Heart right ventricle (tissue), 16 donors: ENCODE measurements around the gene GSX2. TPM values are rescaled to one million over a fixed set of nuclear protein-coding genes. Genes with fewer than 3 reads are reported as not detected.
"Not testable (repeated sequence)": the region's sequence is repeated elsewhere in the genome, so short reads cannot be mapped to it uniquely, and the experiment has no call there.

Experiments
- ATAC-seq, 8 donors: fragments of 200-7000 bp; cut with Tn5 transposase; one replicate each; pipeline ENCODE4 v1.9.1; 2020; ENCODE audit warnings: mild to moderate bottlenecking in 8 of 8, moderate library complexity in 8 of 8, moderate number of reproducible peaks in 1 of 8
- DNase-seq, 2 donors: peaks; one replicate each; pipeline ENCODE4 v3.0.0-alpha.2; 2020
- H3K27ac ChIP-seq, 10 donors: fragments of 200-600 bp; sonication (generic) in 2 of 10; one replicate each; pipeline versions ENCODE4 v1.5.0 to v1.8.0; 2020 to 2022; ENCODE audit warnings: mild to moderate bottlenecking in 3 of 10
- H3K27me3 ChIP-seq, 7 donors: fragments of 200-600 bp; one replicate each; pipeline ENCODE4 v1.8.0; 2021 to 2022; ENCODE audit warnings: mild to moderate bottlenecking in 2 of 7
- H3K36me3 ChIP-seq, 9 donors: fragments of 200-600 bp; sonication (generic) in 1 of 9; one replicate each; pipeline versions ENCODE4 v1.5.0 to v1.8.0; 2020 to 2022; ENCODE audit warnings: mild to moderate bottlenecking in 2 of 9
- H3K4me1 ChIP-seq, 9 donors: fragments of 200-600 bp; sonication (generic) in 1 of 9; one replicate each; pipeline versions ENCODE4 v1.5.0 to v1.8.0; 2020 to 2022; ENCODE audit warnings: mild to moderate bottlenecking in 4 of 9
- H3K4me3 ChIP-seq, 10 donors: fragments of 200-600 bp; sonication (generic) in 2 of 10; one replicate each; pipeline versions ENCODE4 v1.5.0 to v1.8.0; 2020 to 2022; ENCODE audit warnings: mild to moderate bottlenecking in 7 of 10, moderate library complexity in 2 of 10
- H3K9me3 ChIP-seq, 11 donors: fragments of 200-600 bp in 10 of 11; sonication (generic) in 2 of 11; one replicate each; pipeline versions ENCODE4 v1.5.0 to v1.8.0; 2013 to 2022; ENCODE audit warnings: mild to moderate bottlenecking in 2 of 11, control low read depth in 1 of 11, moderate library complexity in 1 of 11
- CTCF ChIP-seq, 9 donors: fragments of 200-600 bp; sonication (generic) in 2 of 9; IDR thresholded peaks; one replicate each; pipeline versions ENCODE4 v1.5.0 to v1.8.0; 2021 to 2022; ENCODE audit warnings: antibody characterized with exemption in 9 of 9, mild to moderate bottlenecking in 5 of 9, moderate library complexity in 1 of 9
- WGBS, 2 donors: extraction: QIAGEN DNeasy Blood & Tissue Kit; methylation state at CpG; one replicate each; pipeline ENCODE4 v1.1.7; 2013; ENCODE audit warnings: inconsistent platforms in 1 of 2; 5-methylcytosine and 5-hydroxymethylcytosine counted together
- intact Hi-C, 10 donors: fragments of 100-400 bp; cut with DNase I; formaldehyde crosslinking; loops; one replicate each; pipeline versions ENCODE4 v1.11.1 to v1.14.2; 2022
- polyA plus RNA-seq, 2 donors: library from polyadenylated mRNA; stranded (reverse); fragments of 200-250 nt; gene quantifications; one replicate each; pipeline ENCODE4 v1.2.3, GENCODE V29; 2013
- total RNA-seq, 10 donors: library from RNA; stranded (reverse); fragmentation: NEBNext Ultra II Directional in 3 of 10; extraction: Animal tissue kit (Norgen Biotek cat#: 25700) in 3 of 10; gene quantifications; one replicate each; pipeline versions ENCODE4 v1.2.1 to v1.2.4, GENCODE V29; 2021 to 2023
- donor health status: Arrhythmogenic right ventricular cardiomyopathy.
- donor health status: ischemic (EF 13 %, LVEDD 7.1; RV severe dilation, severe dysfunction).
- donor health status: healthy with polysubstance abuse.
- donor health status: DM: no; HTN: yes; CAD: no.
- donor health status: DM: no; HTN: no; CAD: no.
- donor health status: ischemic (EF 25% LVEDD 6.9; RV normal size, moderate dysfunction).
- donor health status: ischemic (EF 25% LVEDD 5.7; RV mildly dilated, moderate dysfunction).
- donor health status: healthy.
- donor health status: DM: yes; HTN: yes; CAD: no.
- donor health status: Ischemic cardiomyopathy.
- donor health status: ischemic (EF 35%, LVEDD 5.7; RV mildly dilated, moderate dysfunction).
- donor health status: nonischemic (EF 11% LVEDD 7.7; RV severe dilation, severe dysfunction).
- donor health status: DM: yes; HTN: yes; CAD: no.
- donor health status: PGD.
- donor health status: ischemic (EF 29% LVEDD 5.4; RV normal size, mild dysfunction).
- donor health status: nonischemic (EF 23%, LVEDD 6.1; RV moderate dilation, normal function).

GSX2 gene
- total and polyA plus RNA-seq, 12 donors, result not detected

- Histone ChIP-seq H3K27ac (no peak overlapping the region), H3K27me3 (peaks cover 0 to 41% (median 5%) of the 10 kb centered on the region in 7 donors), H3K4me3 (no peak overlapping the region), H3K9me3 (no peaks in the 10 kb centered on the region), H3K4me1 (no peaks in the 10 kb centered on the region), H3K36me3 (no peaks in the 10 kb centered on the region)
- no peak for TF ChIP-seq CTCF (IDR thresholded peaks at IDR 0.05)
- no peak for ATAC-seq
- no peak for DNase-seq
- intact Hi-C loops, result no loop called here
Measured at GRCh38 chr4:54120518-54120917, 20.6 kb downstream of the GSX2 start.

- H3K9me3 ChIP-seq, result peaks cover 0 to 25% (median 13%) of the 10 kb centered on the region in 11 donors
- ATAC-seq (no peak), DNase-seq (no peak)
- H3K36me3 ChIP-seq, result no peaks in the 10 kb centered on the region
- no peak overlapping the region for H3K27ac ChIP-seq
- intact Hi-C loops, result no loop called here
- H3K4me3 ChIP-seq, result no peak overlapping the region
- TF ChIP-seq CTCF (IDR thresholded peaks at IDR 0.05), result no peak
- H3K4me1 ChIP-seq, result no peaks in the 10 kb centered on the region
- 97 to 98% methylated on average over 1 of the region's 1 CpG for WGBS, 2 donors
- peaks cover 0 to 11% (median 0%) of the 10 kb centered on the region in 7 donors for H3K27me3 ChIP-seq
Measured at GRCh38 chr4:54127660-54128059, 27.7 kb downstream of the GSX2 start.

GRCh38 chr4:54128694-54129093 is 28.7 kb downstream of the GSX2 start:
- Histone ChIP-seq H3K9me3 (peaks cover 0 to 29% (median 13%) of the 10 kb centered on the region in 11 donors), H3K27me3 (peaks cover 0 to 11% (median 0%) of the 10 kb centered on the region in 7 donors)
- intact Hi-C loops, ATAC-seq, H3K4me1 ChIP-seq, DNase-seq, H3K4me3 ChIP-seq, H3K27ac ChIP-seq, H3K36me3 ChIP-seq: not testable (repeated sequence)
- 76 to 100% methylated on average over 2 of the region's 2 CpGs for WGBS, 2 donors

GRCh38 chr4:54139332-54139731 is 39.4 kb downstream of the GSX2 start:
- peak in 1 of 2 donors; percentile 35 for DNase-seq
- ATAC-seq, result peak in 5 of 8 donors; percentile 22 to 83 (median 53)
- intact Hi-C loops, result loop anchor here in 1 of 10 donors (10.0 kb wide), 1 partner anchor 45 kb away; no protein-coding TSS in a partner anchor

More at GRCh38 chr4:54139332-54139731, 39.4 kb downstream of the GSX2 start:
- Histone ChIP-seq H3K27ac (no peak overlapping the region), H3K4me1 (no peaks in the 10 kb centered on the region), H3K27me3 (no peaks in the 10 kb centered on the region), H3K9me3 (no peaks in the 10 kb centered on the region), H3K4me3 (no peak overlapping the region), H3K36me3 (no peaks in the 10 kb centered on the region)
- TF ChIP-seq CTCF (IDR thresholded peaks at IDR 0.05), result no peak
- WGBS, 2 donors, result 25 to 34% methylated on average over 4 of the region's 4 CpGs
